MM.1S (cell line): ENCODE results near the gene ITIH4.

ENCODE experiments used
- DNase-seq: peaks from one replicate; pipeline ENCODE4 v3.0.0-alpha.2; 2015
- H2AFZ ChIP-seq: fragments of 300-600 bp; sonication (generic); 2 replicates; pipeline ENCODE4 v1.6.0; 2016; ENCODE audit warnings: antibody characterized with exemption, low read length
- H3F3A ChIP-seq: fragments of 300-600 bp; sonication (generic); 2 replicates; pipeline ENCODE4 v1.6.1; 2016; ENCODE audit warnings: mild to moderate bottlenecking, antibody characterized with exemption, low read length, moderate library complexity, mixed read lengths; ENCODE audit not compliant: insufficient read depth
- H3K27ac ChIP-seq: fragments of 300-600 bp; sonication (generic); 2 replicates; pipeline ENCODE4 v1.5.1; 2016; ENCODE audit warnings: mild to moderate bottlenecking, low read length
- H3K27me3 ChIP-seq: fragments of 300-600 bp; sonication (generic); replicated peaks from 2 replicates; pipeline ENCODE4 v1.6.0; 2016; ENCODE audit warnings: low read length; ENCODE audit not compliant: insufficient read depth
- H3K36me3 ChIP-seq: fragments of 300-600 bp; sonication (generic); replicated peaks from 2 replicates; pipeline ENCODE4 v1.6.1; 2016; ENCODE audit warnings: mild to moderate bottlenecking, low read length, mixed read lengths; ENCODE audit not compliant: insufficient read depth
- H3K4me1 ChIP-seq: fragments of 300-600 bp; sonication (generic); 2 replicates; pipeline ENCODE4 v1.6.1; 2016; ENCODE audit warnings: low read length, mixed read lengths
- H3K4me2 ChIP-seq: fragments of 300-600 bp; sonication (generic); 2 replicates; pipeline ENCODE4 v1.6.0; 2016; ENCODE audit warnings: low read depth, low read length
- H3K4me3 ChIP-seq: fragments of 300-600 bp; sonication (generic); 2 replicates; pipeline ENCODE4 v1.5.1; 2016; ENCODE audit warnings: low read length, mixed read lengths
- H3K79me2 ChIP-seq: fragments of 300-600 bp; sonication (generic); 2 replicates; pipeline ENCODE4 v1.6.1; 2016; ENCODE audit warnings: mixed run types, low read length, mixed read lengths
- H3K9ac ChIP-seq: fragments of 300-600 bp; sonication (generic); 2 replicates; pipeline ENCODE4 v1.6.1; 2016; ENCODE audit warnings: low read length, mixed read lengths
- H3K9me2 ChIP-seq: fragments of 300-600 bp; sonication (generic); replicated peaks from 2 replicates; pipeline ENCODE4 v1.6.1; 2016; ENCODE audit warnings: mild to moderate bottlenecking, low read length, mixed read lengths; ENCODE audit not compliant: insufficient read depth
- H3K9me3 ChIP-seq: fragments of 300-600 bp; sonication (generic); replicated peaks from 2 replicates; pipeline ENCODE4 v1.6.1; 2016; ENCODE audit warnings: mild to moderate bottlenecking, low read length, mixed read lengths; ENCODE audit not compliant: insufficient read depth
- H4K20me1 ChIP-seq: fragments of 300-600 bp; sonication (generic); 2 replicates; pipeline ENCODE4 v1.6.1; 2016; ENCODE audit warnings: mild to moderate bottlenecking, low read length, moderate library complexity, mixed read lengths; ENCODE audit not compliant: insufficient read depth
- EZH2 ChIP-seq: fragments of 300-600 bp; sonication (generic); optimal IDR thresholded peaks from 2 replicates; pipeline ENCODE3; 2017; ENCODE audit warnings: low read depth, mild to moderate bottlenecking, antibody characterized with exemption, low read length, mixed read lengths
- EZH2phosphoT487 ChIP-seq: fragments of 300-600 bp; sonication (generic); IDR thresholded peaks from 2 replicates; pipeline ENCODE4 v1.6.1; 2018; ENCODE audit warnings: antibody characterized with exemption, low read length
- TF ChIP-seq, protein P1 (sequence below): fragments of 300-600 bp; sonication (generic); IDR thresholded peaks from 2 replicates; pipeline ENCODE4 v1.5.1; 2016; ENCODE audit warnings: antibody characterized with exemption, low read length, mixed read lengths

Gene ITIH4

DNA sequence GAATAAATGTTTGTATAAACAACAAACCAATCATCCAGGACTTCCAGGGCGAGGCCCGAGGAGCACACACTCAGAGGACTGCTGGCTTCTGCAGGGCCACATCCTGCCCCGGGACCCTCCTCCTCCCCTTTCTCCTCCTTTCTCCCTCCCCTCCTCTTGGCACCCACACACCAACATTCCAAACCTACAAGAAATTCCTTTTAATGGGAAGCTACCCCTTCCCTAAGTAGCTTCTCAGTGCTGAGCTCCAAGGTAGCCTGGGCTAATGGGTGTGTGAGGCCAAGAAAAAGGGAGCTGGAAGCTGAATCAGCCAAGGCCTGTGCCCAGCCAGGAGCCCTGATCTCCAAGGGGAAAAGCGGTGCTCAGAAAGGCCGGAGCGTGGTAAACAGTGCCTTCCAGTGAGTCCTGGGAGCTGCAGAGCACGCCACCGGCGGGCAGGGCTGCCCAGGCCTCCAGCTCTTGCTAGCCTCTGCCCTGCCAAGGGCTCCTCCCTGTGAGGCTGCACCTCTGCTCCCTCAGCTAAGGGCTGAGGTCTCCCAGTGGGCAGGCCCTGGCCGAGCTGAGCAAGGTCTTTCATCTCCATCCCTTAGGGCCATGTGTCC lies 32.0 kb downstream of the ITIH4 start:
- no peaks in the 10 kb centered on the region for H3K9me3 ChIP-seq
- H3K27me3 ChIP-seq = no peaks in the 10 kb centered on the region
- no peak overlapping the region for H3K4me3 ChIP-seq
- no peak overlapping the region for H3K9ac ChIP-seq
- no peak overlapping the region for H3K27ac ChIP-seq
- no peaks in the 10 kb centered on the region for H4K20me1 ChIP-seq
- H2AFZ ChIP-seq = no peak overlapping the region
- no peaks in the 10 kb centered on the region for H3K79me2 ChIP-seq
- H3K4me1 ChIP-seq = no peaks in the 10 kb centered on the region
- no peak overlapping the region for H3K4me2 ChIP-seq
- no peak for DNase-seq
- no peaks in the 10 kb centered on the region for H3K36me3 ChIP-seq
- no peaks in the 10 kb centered on the region for H3F3A ChIP-seq
- H3K9me2 ChIP-seq = no peaks in the 10 kb centered on the region
- TF ChIP-seq EZH2 (no peak), EZH2phosphoT487 (no peak)
- TF ChIP-seq, protein P1, sequence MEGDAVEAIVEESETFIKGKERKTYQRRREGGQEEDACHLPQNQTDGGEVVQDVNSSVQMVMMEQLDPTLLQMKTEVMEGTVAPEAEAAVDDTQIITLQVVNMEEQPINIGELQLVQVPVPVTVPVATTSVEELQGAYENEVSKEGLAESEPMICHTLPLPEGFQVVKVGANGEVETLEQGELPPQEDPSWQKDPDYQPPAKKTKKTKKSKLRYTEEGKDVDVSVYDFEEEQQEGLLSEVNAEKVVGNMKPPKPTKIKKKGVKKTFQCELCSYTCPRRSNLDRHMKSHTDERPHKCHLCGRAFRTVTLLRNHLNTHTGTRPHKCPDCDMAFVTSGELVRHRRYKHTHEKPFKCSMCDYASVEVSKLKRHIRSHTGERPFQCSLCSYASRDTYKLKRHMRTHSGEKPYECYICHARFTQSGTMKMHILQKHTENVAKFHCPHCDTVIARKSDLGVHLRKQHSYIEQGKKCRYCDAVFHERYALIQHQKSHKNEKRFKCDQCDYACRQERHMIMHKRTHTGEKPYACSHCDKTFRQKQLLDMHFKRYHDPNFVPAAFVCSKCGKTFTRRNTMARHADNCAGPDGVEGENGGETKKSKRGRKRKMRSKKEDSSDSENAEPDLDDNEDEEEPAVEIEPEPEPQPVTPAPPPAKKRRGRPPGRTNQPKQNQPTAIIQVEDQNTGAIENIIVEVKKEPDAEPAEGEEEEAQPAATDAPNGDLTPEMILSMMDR = no peak

DNA sequence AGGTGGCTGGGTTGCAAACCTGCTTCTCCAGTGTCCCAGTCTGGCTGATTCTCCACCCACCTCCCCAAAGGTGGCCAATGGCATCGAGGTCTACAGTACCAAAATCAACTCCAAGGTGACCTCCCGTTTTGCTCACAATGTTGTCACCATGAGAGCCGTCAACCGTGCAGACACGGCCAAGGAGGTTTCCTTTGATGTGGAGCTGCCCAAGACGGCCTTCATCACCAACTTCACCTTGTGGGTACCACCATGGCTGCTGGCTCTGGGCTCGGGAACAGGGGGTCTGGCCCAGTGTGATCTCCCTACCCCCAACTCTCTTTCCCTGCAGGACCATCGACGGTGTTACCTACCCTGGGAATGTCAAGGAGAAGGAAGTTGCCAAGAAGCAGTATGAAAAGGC lies 34.1 kb downstream of the ITIH4 start:
- no peaks in the 10 kb centered on the region for H3K79me2 ChIP-seq
- no peak overlapping the region for H3K27ac ChIP-seq
- H3K36me3 ChIP-seq = no peaks in the 10 kb centered on the region
- no peaks in the 10 kb centered on the region for H3K27me3 ChIP-seq
- no peak overlapping the region for H2AFZ ChIP-seq
- no peaks in the 10 kb centered on the region for H3F3A ChIP-seq
- DNase-seq = no peak
- H3K9me2 ChIP-seq = no peaks in the 10 kb centered on the region
- TF ChIP-seq EZH2phosphoT487 (no peak), EZH2 (no peak)
- TF ChIP-seq, protein P1 = no peak
- H4K20me1 ChIP-seq = no peaks in the 10 kb centered on the region
- no peak overlapping the region for H3K4me2 ChIP-seq
- no peak overlapping the region for H3K4me3 ChIP-seq
- H3K4me1 ChIP-seq = no peaks in the 10 kb centered on the region
- H3K9ac ChIP-seq = no peak overlapping the region
- H3K9me3 ChIP-seq = no peaks in the 10 kb centered on the region

DNA sequence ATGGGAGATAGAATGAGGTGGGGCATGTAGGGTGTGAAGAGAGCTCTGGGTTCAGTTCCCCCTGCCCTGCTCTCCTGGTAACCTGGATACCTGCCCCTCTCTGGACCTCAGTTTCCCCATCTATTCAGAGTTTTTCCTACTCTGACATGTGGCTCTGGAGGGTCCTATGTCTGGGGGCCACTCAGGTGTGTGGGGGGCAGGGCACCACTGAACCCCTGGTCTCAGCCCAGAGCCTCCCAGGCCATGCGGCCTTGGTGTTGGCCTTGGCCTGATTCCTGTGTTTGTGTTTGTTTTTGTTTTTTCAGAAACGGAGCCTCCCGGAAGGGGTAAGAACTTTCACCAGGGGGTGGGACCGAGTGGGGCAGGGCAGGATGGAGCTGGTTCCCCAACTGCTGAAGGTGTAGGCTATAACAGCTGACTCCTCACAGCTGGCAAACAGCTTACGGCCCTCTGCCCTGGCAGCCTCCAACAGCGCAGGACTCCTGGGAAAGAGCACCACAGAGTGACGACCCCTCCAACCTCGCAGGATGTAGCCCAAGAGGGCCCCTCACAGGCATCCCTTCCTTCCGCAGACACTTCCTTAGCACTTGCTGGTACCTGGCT lies 35.1 kb downstream of the ITIH4 start:
- TF ChIP-seq, protein P1 = no peak
- no peak for TF ChIP-seq EZH2
- no peak for TF ChIP-seq EZH2phosphoT487
- DNase-seq = no peak
- Histone ChIP-seq H3F3A (no peaks in the 10 kb centered on the region), H3K4me1 (no peaks in the 10 kb centered on the region), H4K20me1 (no peaks in the 10 kb centered on the region), H3K27ac (no peak overlapping the region), H3K4me2 (no peak overlapping the region), H3K36me3 (no peaks in the 10 kb centered on the region), H3K9me2 (no peaks in the 10 kb centered on the region), H3K79me2 (no peaks in the 10 kb centered on the region), H3K27me3 (no peaks in the 10 kb centered on the region), H3K4me3 (no peak overlapping the region), H3K9ac (no peak overlapping the region), H3K9me3 (no peaks in the 10 kb centered on the region), H2AFZ (no peak overlapping the region)
